B cell (primary cell): Measurements from ENCODE around the gene PROC.

Experiments used
- EZH2 ChIP-seq: IDR thresholded peaks from 2 replicates; pipeline ENCODE4 v1.6.1; 2012; ENCODE audit warnings: borderline replicate concordance, low read depth, mild to moderate bottlenecking, moderate library complexity, low read length; ENCODE audit not compliant: insufficient read depth, poor library complexity, severe bottlenecking
- TF ChIP-seq, protein P1 (sequence below): fragments of 200-600 bp; IDR thresholded peaks from one replicate; pipeline ENCODE4 v1.8.0; 2022; ENCODE audit warnings: antibody characterized with exemption, mild to moderate bottlenecking

DNA sequence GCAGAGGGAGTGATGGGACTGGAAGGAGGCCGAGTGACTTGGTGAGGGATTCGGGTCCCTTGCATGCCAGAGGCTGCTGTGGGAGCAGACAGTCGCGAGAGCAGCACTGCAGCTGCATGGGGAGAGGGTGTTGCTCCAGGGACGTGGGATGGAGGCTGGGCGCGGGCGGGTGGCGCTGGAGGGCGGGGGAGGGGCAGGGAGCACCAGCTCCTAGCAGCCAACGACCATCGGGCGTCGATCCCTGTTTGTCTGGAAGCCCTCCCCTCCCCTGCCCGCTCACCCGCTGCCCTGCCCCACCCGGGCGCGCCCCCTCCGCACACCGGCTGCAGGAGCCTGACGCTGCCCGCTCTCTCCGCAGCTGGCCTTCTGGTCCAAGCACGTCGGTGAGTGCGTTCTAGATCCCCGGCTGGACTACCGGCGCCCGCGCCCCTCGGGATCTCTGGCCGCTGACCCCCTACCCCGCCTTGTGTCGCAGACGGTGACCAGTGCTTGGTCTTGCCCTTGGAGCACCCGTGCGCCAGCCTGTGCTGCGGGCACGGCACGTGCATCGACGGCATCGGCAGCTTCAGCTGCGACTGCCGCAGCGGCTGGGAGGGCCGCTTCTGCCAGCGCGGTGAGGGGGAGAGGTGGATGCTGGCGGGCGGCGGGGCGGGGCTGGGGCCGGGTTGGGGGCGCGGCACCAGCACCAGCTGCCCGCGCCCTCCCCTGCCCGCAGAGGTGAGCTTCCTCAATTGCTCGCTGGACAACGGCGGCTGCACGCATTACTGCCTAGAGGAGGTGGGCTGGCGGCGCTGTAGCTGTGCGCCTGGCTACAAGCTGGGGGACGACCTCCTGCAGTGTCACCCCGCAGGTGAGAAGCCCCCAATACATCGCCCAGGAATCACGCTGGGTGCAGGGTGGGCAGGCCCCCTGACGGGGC is 4.6 kb downstream of the PROC start:
- TF ChIP-seq, protein P1, sequence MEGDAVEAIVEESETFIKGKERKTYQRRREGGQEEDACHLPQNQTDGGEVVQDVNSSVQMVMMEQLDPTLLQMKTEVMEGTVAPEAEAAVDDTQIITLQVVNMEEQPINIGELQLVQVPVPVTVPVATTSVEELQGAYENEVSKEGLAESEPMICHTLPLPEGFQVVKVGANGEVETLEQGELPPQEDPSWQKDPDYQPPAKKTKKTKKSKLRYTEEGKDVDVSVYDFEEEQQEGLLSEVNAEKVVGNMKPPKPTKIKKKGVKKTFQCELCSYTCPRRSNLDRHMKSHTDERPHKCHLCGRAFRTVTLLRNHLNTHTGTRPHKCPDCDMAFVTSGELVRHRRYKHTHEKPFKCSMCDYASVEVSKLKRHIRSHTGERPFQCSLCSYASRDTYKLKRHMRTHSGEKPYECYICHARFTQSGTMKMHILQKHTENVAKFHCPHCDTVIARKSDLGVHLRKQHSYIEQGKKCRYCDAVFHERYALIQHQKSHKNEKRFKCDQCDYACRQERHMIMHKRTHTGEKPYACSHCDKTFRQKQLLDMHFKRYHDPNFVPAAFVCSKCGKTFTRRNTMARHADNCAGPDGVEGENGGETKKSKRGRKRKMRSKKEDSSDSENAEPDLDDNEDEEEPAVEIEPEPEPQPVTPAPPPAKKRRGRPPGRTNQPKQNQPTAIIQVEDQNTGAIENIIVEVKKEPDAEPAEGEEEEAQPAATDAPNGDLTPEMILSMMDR, result no peak
- no peak for TF ChIP-seq EZH2
